Measurements from ENCODE around the gene GOLPH3. TPM values are rescaled to one million over a fixed set of nuclear protein-coding genes. Genes with fewer than 3 reads are reported as not detected.

The GOLPH3 gene
- total and polyA plus RNA-seq, 2 of the 8 experiments (the other 6 are each of a cell fraction or from before 2014, with no cell fraction given) = 53.7 to 93.6 TPM

DNA sequence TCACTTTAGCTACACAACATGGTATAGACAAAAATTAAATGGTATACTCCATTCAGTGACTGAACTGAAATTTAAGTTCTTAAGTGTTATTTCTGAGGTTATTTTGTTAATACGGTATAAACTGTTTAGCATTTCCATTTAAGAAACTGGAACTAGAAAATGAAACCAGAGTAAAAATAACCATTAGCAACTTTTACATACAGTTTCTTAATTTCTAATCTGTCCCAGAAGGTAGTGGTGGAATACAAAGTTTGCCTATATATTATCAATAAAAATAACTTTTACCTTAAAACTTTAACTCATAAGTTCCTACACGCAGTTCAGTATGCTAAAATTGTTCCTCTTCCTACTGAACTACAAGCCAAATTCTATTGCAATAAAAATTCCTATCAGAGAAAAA lies 10.3 kb downstream of the GOLPH3 start:
- no peak overlapping the region for H3K4ac ChIP-seq (replicated peaks; ENCODE audit: insufficient read length, low read depth, low read length)
- no peak overlapping the region for H3K4me2 ChIP-seq (ENCODE audit: insufficient read depth in 1 of 2, low read depth in 2 of 2, low read length in 2 of 2)
- H3K79me1 ChIP-seq (ENCODE audit: low read depth, low read length) = peaks cover 2% of the 10 kb centered on the region
- no peaks in the 10 kb centered on the region for H3K23me2 ChIP-seq (ENCODE audit: low read depth, low read length)
- no peak overlapping the region for H2AFZ ChIP-seq (ENCODE audit: low read length)
- no peak overlapping the region for H2BK5ac ChIP-seq (ENCODE audit: low read depth, low read length)
- H4K91ac ChIP-seq (replicated peaks; ENCODE audit: insufficient read length, low read length) = no peak overlapping the region
- H3K36me3 ChIP-seq (ENCODE audit: control insufficient read depth in 2 of 4, insufficient read depth in 4 of 4, low read length in 3 of 4) = peaks cover 5 to 31% (median 13%) of the 10 kb centered on the region in 4 experiments; a peak in 6 of 8 replicates
- H3K56ac ChIP-seq (replicated peaks; ENCODE audit: insufficient read length, low read depth, low read length) = no peak overlapping the region
- CTCF ChIA-PET (ENCODE audit: partially characterized antibody) = interaction anchor here (0.6 to 1.2 kb wide), 4 partner anchors 31 to 166 kb away, joined by 3 to 6 read pairs (median 4); no protein-coding TSS in a partner anchor
- no peak overlapping the region for H4K8ac ChIP-seq (ENCODE audit: extremely low read depth, insufficient read depth, low read length)
- H3K9ac ChIP-seq (replicated peaks in 1 of 4; ENCODE audit: extremely low read depth in 1 of 4, low read depth in 3 of 4, low read length in 3 of 4) = no peak overlapping the region
- H3K18ac ChIP-seq (ENCODE audit: extremely low read depth, low read length) = no peak overlapping the region
- no peak overlapping the region for H3K14ac ChIP-seq (ENCODE audit: insufficient read length)
- H4K5ac ChIP-seq (ENCODE audit: insufficient read length, low read depth, low read length) = no peak overlapping the region
- H2BK120ac ChIP-seq (replicated peaks; ENCODE audit: low read depth, low read length) = no peak overlapping the region
- H3K4me1 ChIP-seq (replicated peaks in 1 of 4; ENCODE audit: control insufficient read depth in 3 of 4, insufficient read depth in 4 of 4, low read length in 3 of 4) = no peaks in the 10 kb centered on the region
- no peak overlapping the region for H3K23ac ChIP-seq (ENCODE audit: insufficient read length)
- no peak overlapping the region for H2AK5ac ChIP-seq (ENCODE audit: low read depth, low read length)
- no peak overlapping the region for H2BK15ac ChIP-seq (ENCODE audit: low read length)
- no peak for FAIRE-seq
- H2BK20ac ChIP-seq (ENCODE audit: low read length) = no peak overlapping the region
- 89% methylated on average over 2 of the region's 2 CpGs; no CpG with 5 or more reads in 1 of the 2 experiments for WGBS, 2 experiments (ENCODE audit: extremely low coverage in 1 of 2, insufficient coverage in 1 of 2, insufficient read length in 1 of 2, insufficient replicate concordance in 2 of 2, low coverage in 1 of 2, low lambda C conversion rate in 2 of 2, missing lambda C conversion rate in 1 of 2)
- H4K20me1 ChIP-seq (replicated peaks in 1 of 2; ENCODE audit: control insufficient read depth in 1 of 2, insufficient read depth in 2 of 2, low read length in 2 of 2) = peaks cover 4 to 7% of the 10 kb centered on the region in 2 experiments
- H3K79me2 ChIP-seq (ENCODE audit: control insufficient read depth in 1 of 2, insufficient read depth in 2 of 2, low read length in 2 of 2) = peaks cover 18 to 93% of the 10 kb centered on the region in 2 experiments
- H3K9me3 ChIP-seq (ENCODE audit: insufficient read depth in 2 of 2, low read depth in 1 of 2, low read length in 1 of 2) = no peaks in the 10 kb centered on the region
- no peak overlapping the region for H3K27ac ChIP-seq (ENCODE audit: low read depth, low read length)
- H3K4me3 ChIP-seq (ENCODE audit: extremely low read depth in 1 of 4, insufficient read depth in 2 of 4, low read depth in 3 of 4, low read length in 4 of 4) = no peak overlapping the region
- POLR2A ChIA-PET (ENCODE audit: partially characterized antibody) = interaction anchor here (0.6 to 2.8 kb wide), 4 partner anchors 10 to 37 kb away, joined by 3 to 14 read pairs (median 3); partner anchors contain the start of gene GOLPH3
- H3K27me3 ChIP-seq (replicated peaks in 1 of 4; ENCODE audit: control insufficient read depth in 3 of 4, extremely low read depth in 1 of 4, insufficient read depth in 3 of 4, low read length in 3 of 4) = no peaks in the 10 kb centered on the region
- no peak for DNase-seq (ENCODE audit: low read depth in 1 of 2, low spot score in 2 of 2)
- no peak overlapping the region for H2BK12ac ChIP-seq (ENCODE audit: low read depth, low read length)
- TF ChIP-seq EGR1 (IDR thresholded peaks at IDR 0.05; ENCODE audit: borderline replicate concordance, low read depth, low read length) (no peak), JUN (IDR thresholded peaks at IDR 0.05; ENCODE audit: low read depth, low read length) (no peak), HDAC6 (IDR thresholded peaks at IDR 0.05; ENCODE audit: low read depth, low read length) (no peak), SRF (IDR thresholded peaks at IDR 0.05; ENCODE audit: low read depth, low read length) (no peak), SAP30 (IDR thresholded peaks at IDR 0.05; ENCODE audit: insufficient read depth, insufficient replicate concordance, low read length) (no peak), FOSL1 (IDR thresholded peaks at IDR 0.05; ENCODE audit: insufficient read depth, low read depth, low read length) (no peak), GTF2F1 (IDR thresholded peaks at IDR 0.05; ENCODE audit: borderline replicate concordance, low read depth, low read length) (no peak), ATF3 (IDR thresholded peaks at IDR 0.05; ENCODE audit: insufficient read depth, low read depth, low read length) (no peak), EP300 (IDR thresholded peaks at IDR 0.05; ENCODE audit: borderline replicate concordance in 1 of 2, low read depth in 2 of 2, low read length in 2 of 2) (no peak), SIX5 (IDR thresholded peaks at IDR 0.05; ENCODE audit: low read depth, low read length) (no peak), GABPA (IDR thresholded peaks at IDR 0.05; ENCODE audit: borderline replicate concordance, insufficient read depth, low read length) (no peak), ASH2L (IDR thresholded peaks at IDR 0.05; ENCODE audit: low read length) (no peak), CREB1 (IDR thresholded peaks at IDR 0.05) (no peak)
- TF ChIP-seq, protein P1, sequence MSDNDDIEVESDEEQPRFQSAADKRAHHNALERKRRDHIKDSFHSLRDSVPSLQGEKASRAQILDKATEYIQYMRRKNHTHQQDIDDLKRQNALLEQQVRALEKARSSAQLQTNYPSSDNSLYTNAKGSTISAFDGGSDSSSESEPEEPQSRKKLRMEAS (IDR thresholded peaks at IDR 0.05) = no peak

All from H1 (cell line).